ENCODE data around the gene PLEKHB2. TPM values are rescaled to one million over a fixed set of nuclear protein-coding genes. Genes with fewer than 3 reads are reported as not detected.
A peak's percentile ranks its signal among the peaks of the same experiment; 100 is the strongest.

The PLEKHB2 gene
- total RNA-seq, 4 donors from 2014 or later: 40.4 to 52.9 (median 44.7) TPM

- intact Hi-C loops (cut with DNase I): no loop called here
- WGBS: 78% methylated on average over 22 of the region's 22 CpGs
Observed at GRCh38 chr2:131094463-131095281, 10.5 kb upstream of the PLEKHB2 start.

GRCh38 chr2:131103165-131103564 is 2.0 kb upstream of the PLEKHB2 start:
- Histone ChIP-seq H3K4me1 (peaks cover 20 to 37% (median 32%) of the 10 kb centered on the region in 4 donors), H3K36me3 (no peaks in the 10 kb centered on the region), H3K9me3 (no peaks in the 10 kb centered on the region), H3K27me3 (no peaks in the 10 kb centered on the region), H3K27ac (replicated peaks in 1 of 4) (peak overlapping the region in 1 of 4 donors; percentile 92), H3K4me3 (no peak overlapping the region)
- TF ChIP-seq EP300 (IDR thresholded peaks at IDR 0.05) (no peak), POLR2AphosphoS5 (IDR thresholded peaks at IDR 0.05) (no peak), CTCF (IDR thresholded peaks at IDR 0.05) (no peak), POLR2A (IDR thresholded peaks at IDR 0.05; ENCODE audit: low read depth) (no peak)
- no peak for DNase-seq (ENCODE audit: extremely low spot score)
- intact Hi-C loops (cut with DNase I): no loop called here
- WGBS: 81% methylated on average over 2 of the region's 2 CpGs

More at GRCh38 chr2:131094463-131095281, 10.5 kb upstream of the PLEKHB2 start:
- H3K4me3 ChIP-seq: peak overlapping the region in 2 of 4 donors; percentile 77 to 95
- no peak overlapping the region for H3K27ac ChIP-seq (replicated peaks in 1 of 4)
- H3K9me3 ChIP-seq: peaks cover 0 to 4% (median 0%) of the 10 kb centered on the region in 4 donors
- peaks cover 0 to 10% (median 5%) of the 10 kb centered on the region in 4 donors for H3K36me3 ChIP-seq
- DNase-seq (ENCODE audit: extremely low spot score): no peak
- H3K27me3 ChIP-seq: no peaks in the 10 kb centered on the region
- TF ChIP-seq POLR2AphosphoS5 (IDR thresholded peaks at IDR 0.05): no peak
- TF ChIP-seq EP300 (IDR thresholded peaks at IDR 0.05): no peak
- TF ChIP-seq CTCF (IDR thresholded peaks at IDR 0.05): no peak
- TF ChIP-seq POLR2A (IDR thresholded peaks at IDR 0.05; ENCODE audit: low read depth): no peak
- peaks cover 18 to 29% (median 24%) of the 10 kb centered on the region in 4 donors for H3K4me1 ChIP-seq

- no peak for DNase-seq (ENCODE audit: extremely low spot score)
- peak overlapping the region; percentile 85 to 98 (median 92) for H3K4me3 ChIP-seq
- intact Hi-C loops (cut with DNase I): no loop called here
- H3K4me1 ChIP-seq: peaks cover 20 to 39% (median 32%) of the 10 kb centered on the region in 4 donors
- H3K9me3 ChIP-seq: no peaks in the 10 kb centered on the region
- H3K27ac ChIP-seq (replicated peaks in 1 of 4): peak overlapping the region; percentile 82 to 95 (median 93)
- 0% methylated on average over 20 of the region's 20 CpGs for WGBS
- TF ChIP-seq POLR2AphosphoS5 (IDR thresholded peaks at IDR 0.05) (peak; percentile 38 to 60), CTCF (IDR thresholded peaks at IDR 0.05) (no peak)
- H3K36me3 ChIP-seq: no peaks in the 10 kb centered on the region
- H3K27me3 ChIP-seq: no peaks in the 10 kb centered on the region
Observed at GRCh38 chr2:131104487-131105155, 515 bp upstream of the PLEKHB2 start.

GRCh38 chr2:131105950-131106801 is 1.0 kb downstream of the PLEKHB2 start:
- Histone ChIP-seq H3K27me3 (no peaks in the 10 kb centered on the region), H3K4me1 (peaks cover 20 to 39% (median 32%) of the 10 kb centered on the region in 4 donors), H3K27ac (replicated peaks in 1 of 4) (peak overlapping the region; percentile 82 to 95 (median 93)), H3K4me3 (peak overlapping the region; percentile 85 to 98 (median 92)), H3K9me3 (no peaks in the 10 kb centered on the region), H3K36me3 (peaks cover 0 to 4% (median 0%) of the 10 kb centered on the region in 4 donors)
- intact Hi-C loops (cut with DNase I): no loop called here
- WGBS: 4% methylated on average over 19 of the region's 19 CpGs
- no peak for DNase-seq (ENCODE audit: extremely low spot score)
- TF ChIP-seq POLR2A (IDR thresholded peaks at IDR 0.05; ENCODE audit: low read depth): no peak
- TF ChIP-seq POLR2AphosphoS5 (IDR thresholded peaks at IDR 0.05): peak; percentile 15 to 20
- no peak for TF ChIP-seq CTCF (IDR thresholded peaks at IDR 0.05)
- TF ChIP-seq EP300 (IDR thresholded peaks at IDR 0.05): no peak

Data from esophagus muscularis mucosa (tissue), 4 donors.